SK-N-SH (cell line): ENCODE measurements around the gene NLN. TPM values are rescaled to one million over a fixed set of nuclear protein-coding genes. Genes with fewer than 3 reads are reported as not detected.

Experiments
- CTCF ChIA-PET: fragments of 300-600, 350-600 bp; formaldehyde crosslinking; extraction: SDS; loops from one replicate; lab custom pipeline; 2021; lab: Yijun Ruan, JAX
- POLR2A ChIA-PET: fragments of 350-600 bp; sonication (Branson Sonifier 250); formaldehyde crosslinking; extraction: SDS; loops from one replicate; lab custom pipeline; 2020; ENCODE audit warnings: antibody characterized with exemption, inconsistent platforms; lab: Yijun Ruan, JAX
- DNase-seq: peaks from one replicate; pipeline ENCODE4 v3.0.0; 2012
- H2AFZ ChIP-seq: fragments of 200-600 bp; sonication (generic); 2 replicates; pipeline ENCODE4 v1.8.1; 2016; ENCODE audit warnings: antibody characterized with exemption, mild to moderate bottlenecking, low read depth
- H3F3A ChIP-seq: fragments of 200-600 bp; sonication (generic); replicated peaks from 2 replicates; pipeline ENCODE3; 2016; ENCODE audit warnings: antibody characterized with exemption, mild to moderate bottlenecking; ENCODE audit not compliant: insufficient read depth
- H3K27ac ChIP-seq, 2 experiments: fragments of 200-500 bp in 1 of 2; fragments of 200-600 bp in 1 of 2; sonication (Bioruptor generic) in 1 of 2; sonication (generic), shearing (Covaris generic) in 1 of 2; 2 replicates each; pipeline versions ENCODE4 v1.5.1 to v1.6.1; 2014 to 2016; ENCODE audit warnings: low read depth in 2 of 2, inconsistent platforms in 1 of 2, low read length in 1 of 2, mild to moderate bottlenecking in 1 of 2, mixed read lengths in 1 of 2
- H3K27me3 ChIP-seq: fragments of 200-600 bp; sonication (generic), shearing (Covaris generic); 2 replicates; pipeline ENCODE4 v1.6.1; 2016; ENCODE audit warnings: mixed run types; ENCODE audit not compliant: insufficient read depth
- H3K36me3 ChIP-seq, 2 experiments: fragments of 200-500 bp in 1 of 2; fragments of 200-600 bp in 1 of 2; sonication (Bioruptor generic) in 1 of 2; sonication (generic) in 1 of 2; replicated peaks in 1 of 2; 2 replicates each; pipeline versions ENCODE3 to v1.5.1; 2014 to 2016; ENCODE audit warnings: low read length in 1 of 2, mild to moderate bottlenecking in 1 of 2; ENCODE audit not compliant: insufficient read depth in 2 of 2, control insufficient read depth in 1 of 2
- H3K4me1 ChIP-seq, 2 experiments: fragments of 200-500 bp in 1 of 2; fragments of 200-600 bp in 1 of 2; sonication (Bioruptor generic) in 1 of 2; sonication (generic), shearing (Covaris generic) in 1 of 2; 2 replicates each; pipeline versions ENCODE4 v1.5.1 to v1.6.1; 2014 to 2016; ENCODE audit warnings: low read depth in 1 of 2, low read length in 1 of 2, mixed run types in 1 of 2; ENCODE audit not compliant: insufficient read depth in 2 of 2, control insufficient read depth in 1 of 2
- H3K4me2 ChIP-seq: fragments of 200-600 bp; sonication (generic), shearing (Covaris generic); 2 replicates; pipeline ENCODE4 v1.6.1; 2017; ENCODE audit warnings: mixed run types
- H3K4me3 ChIP-seq, 2 experiments: fragments of 200-500 bp in 1 of 2; fragments of 200-600 bp in 1 of 2; sonication (Bioruptor generic) in 1 of 2; sonication (generic), shearing (Covaris generic) in 1 of 2; 2 replicates each; pipeline versions ENCODE4 v1.5.1 to v1.8.1; 2014 to 2016; ENCODE audit warnings: low read depth in 2 of 2, inconsistent platforms in 1 of 2, low read length in 1 of 2, mild to moderate bottlenecking in 1 of 2, mixed read lengths in 1 of 2, moderate library complexity in 1 of 2
- H3K79me2 ChIP-seq: fragments of 200-600 bp; sonication (generic); 2 replicates; pipeline ENCODE4 v1.8.1; 2017; ENCODE audit warnings: mild to moderate bottlenecking; ENCODE audit not compliant: insufficient read depth
- H3K9ac ChIP-seq: fragments of 200-600 bp; sonication (generic); 2 replicates; pipeline ENCODE4 v1.6.1; 2017; ENCODE audit warnings: mixed run types
- H3K9me2 ChIP-seq: fragments of 200-600 bp; sonication (generic); 2 replicates; pipeline ENCODE4 v1.6.1; 2017; ENCODE audit warnings: mixed run types
- H3K9me3 ChIP-seq: fragments of 200-600 bp; sonication (generic); 2 replicates; pipeline ENCODE4 v1.6.1; 2017; ENCODE audit warnings: mixed run types, mild to moderate bottlenecking, moderate library complexity
- H4K20me1 ChIP-seq: fragments of 200-600 bp; sonication (generic); 2 replicates; pipeline ENCODE4 v1.6.1; 2017; ENCODE audit warnings: mild to moderate bottlenecking, mixed run types; ENCODE audit not compliant: insufficient read depth
- CTCF ChIP-seq: fragments of 200-600 bp; sonication (generic); IDR thresholded peaks from 2 replicates; pipeline ENCODE4 v1.6.1; 2017; ENCODE audit warnings: antibody characterized with exemption, mild to moderate bottlenecking, moderate library complexity
- EP300 ChIP-seq, 2 experiments: IDR thresholded peaks; 2 replicates each; pipeline versions ENCODE4 v1.4.0 to v1.6.1; 2012; ENCODE audit warnings: borderline replicate concordance in 1 of 2, low read depth in 1 of 2, low read length in 1 of 2
- FOSL2 ChIP-seq: IDR thresholded peaks from 2 replicates; pipeline ENCODE4 v1.4.0; 2012; ENCODE audit warnings: low read depth, mild to moderate bottlenecking, moderate library complexity, borderline replicate concordance
- GABPA ChIP-seq: IDR thresholded peaks from 2 replicates; pipeline ENCODE4 v1.4.0; 2012; ENCODE audit warnings: low read depth, mild to moderate bottlenecking
- GATA2 ChIP-seq: sonication (generic); formaldehyde crosslinking; IDR thresholded peaks from 2 replicates; pipeline ENCODE4 v1.5.0; 2020; ENCODE audit warnings: mild to moderate bottlenecking, missing genetic modification reagents
- JUND ChIP-seq: IDR thresholded peaks from 2 replicates; pipeline ENCODE4 v1.4.0; 2012
- MEF2A ChIP-seq: IDR thresholded peaks from 2 replicates; pipeline ENCODE4 v1.4.0; 2012; ENCODE audit warnings: low read depth, borderline replicate concordance
- MXI1 ChIP-seq: IDR thresholded peaks from 2 replicates; pipeline ENCODE4 v1.6.1; 2012; ENCODE audit warnings: mild to moderate bottlenecking, low read depth, low read length, improper control_type of control experiment
- NFIC ChIP-seq: IDR thresholded peaks from 2 replicates; pipeline ENCODE4 v1.4.0; 2012; ENCODE audit warnings: borderline replicate concordance
- NRF1 ChIP-seq: IDR thresholded peaks from 2 replicates; pipeline ENCODE4 v1.6.1; 2012; ENCODE audit warnings: low read depth, mild to moderate bottlenecking, low read length
- POLR2AphosphoS5 ChIP-seq: IDR thresholded peaks from 2 replicates; pipeline ENCODE4 v1.6.1; 2012; ENCODE audit warnings: low read depth, low read length
- RCOR1 ChIP-seq: fragments of 150-350 bp; IDR thresholded peaks from 2 replicates; pipeline ENCODE4 v1.6.1; 2017; ENCODE audit warnings: antibody characterized with exemption, low read length
- RFX5 ChIP-seq: IDR thresholded peaks from 2 replicates; pipeline ENCODE4 v1.6.1; 2012; ENCODE audit warnings: mild to moderate bottlenecking, improper control_type of control experiment, low read length
- RXRA ChIP-seq: IDR thresholded peaks from 2 replicates; pipeline ENCODE4 v1.4.0; 2012; ENCODE audit warnings: low read depth, mild to moderate bottlenecking, borderline replicate concordance
- SIN3A ChIP-seq: IDR thresholded peaks from 2 replicates; pipeline ENCODE4 v1.6.1; 2012; ENCODE audit warnings: low read depth, mild to moderate bottlenecking, low read length, moderate library complexity, borderline replicate concordance
- SMC3 ChIP-seq: IDR thresholded peaks from 2 replicates; pipeline ENCODE4 v1.6.1; 2012; ENCODE audit warnings: low read depth, low read length, improper control_type of control experiment
- TAF1 ChIP-seq: IDR thresholded peaks from 2 replicates; pipeline ENCODE4 v1.6.1; 2012; ENCODE audit warnings: low read depth, mild to moderate bottlenecking, low read length, moderate library complexity, borderline replicate concordance
- TCF12 ChIP-seq: IDR thresholded peaks from 2 replicates; pipeline ENCODE4 v1.4.0; 2012
- TEAD4 ChIP-seq: IDR thresholded peaks from 2 replicates; pipeline ENCODE4 v1.4.0; 2012; ENCODE audit warnings: mild to moderate bottlenecking, borderline replicate concordance; ENCODE audit not compliant: insufficient read depth
- ZBTB33 ChIP-seq: IDR thresholded peaks from 2 replicates; pipeline ENCODE4 v1.4.0; 2012; ENCODE audit warnings: low read depth, borderline replicate concordance
- WGBS: methylation state at CpG from one replicate; pipeline ENCODE4 v1.1.6; 2017; ENCODE audit warnings: low lambda C conversion rate; 5-methylcytosine and 5-hydroxymethylcytosine counted together
- polyA plus RNA-seq, 3 experiments: library from polyadenylated mRNA; depleted of rRNA; stranded (reverse); fragments of >200 nt; gene quantifications; 2 replicates each; pipeline ENCODE4 v1.2.3, GENCODE V29; 2012

Gene NLN
- polyA plus RNA-seq, 1 of the 3 experiments (the other 2 are of a cell fraction) = 17.1 TPM

- TF ChIP-seq TEAD4 (0 out of 2 replicates have a peak, but pooled peaks have one; percentile 22), GATA2 (no peak), RXRA (peak; percentile 47; the same call in 1 of the 2 replicates), TCF12 (peak; percentile 48), CTCF (no peak), RCOR1 (no peak), FOSL2 (peak; percentile 16; the same call in 1 of the 2 replicates), NFIC (no peak), EP300 (IDR thresholded peaks at IDR 0.05; ENCODE audit: borderline replicate concordance in 1 of 2, low read depth in 1 of 2, low read length in 1 of 2) (peak in 1 of 2 experiments; percentile 48; a peak in 1 of 4 replicates)
- TF ChIP-seq, all 33 proteins: peak for 5
- Histone ChIP-seq H3K27me3 (no peaks in the 10 kb centered on the region), H3K79me2 (no peaks in the 10 kb centered on the region), H3K9me2 (no peaks in the 10 kb centered on the region), H3K9me3 (no peaks in the 10 kb centered on the region), H3K4me2 (no peak overlapping the region), H3K4me3 (no peak overlapping the region), H3K9ac (no peak overlapping the region), H3K36me3 (peaks cover 2 to 4% of the 10 kb centered on the region in 2 experiments), H4K20me1 (no peaks in the 10 kb centered on the region), H3K4me1 (peaks cover 12 to 22% of the 10 kb centered on the region in 2 experiments), H3F3A (peaks cover 19% of the 10 kb centered on the region), H3K27ac (peak overlapping the region; percentile 29 to 40; a peak in 3 of 4 replicates), H2AFZ (no peak overlapping the region)
- WGBS = 60% methylated on average over 2 of the region's 2 CpGs
- no peak for DNase-seq
- ChIA-PET POLR2A (no interaction called here), CTCF (no interaction called here)
Observed at GRCh38 chr5:65823204-65823603, 101.2 kb downstream of the NLN start.

- Histone ChIP-seq H3K36me3 (peaks cover 2 to 4% of the 10 kb centered on the region in 2 experiments), H3K27me3 (no peaks in the 10 kb centered on the region), H3K9me2 (no peaks in the 10 kb centered on the region), H2AFZ (no peak overlapping the region), H3K4me3 (no peak overlapping the region), H3K79me2 (no peaks in the 10 kb centered on the region), H4K20me1 (no peaks in the 10 kb centered on the region), H3K9ac (no peak overlapping the region), H3K27ac (peak overlapping the region in 1 of 2 experiments; percentile 29; a peak in 2 of 4 replicates), H3K9me3 (no peaks in the 10 kb centered on the region), H3K4me1 (peaks cover 14 to 22% of the 10 kb centered on the region in 2 experiments), H3F3A (peaks cover 24% of the 10 kb centered on the region), H3K4me2 (no peak overlapping the region)
- WGBS = 61% methylated on average over 4 of the region's 4 CpGs
- ChIA-PET POLR2A (no interaction called here), CTCF (no interaction called here)
- TF ChIP-seq JUND = no peak
- no peak for TF ChIP-seq CTCF
- TF ChIP-seq TCF12 = no peak
- TF ChIP-seq POLR2AphosphoS5 = no peak
- no peak for TF ChIP-seq FOSL2
- no peak for TF ChIP-seq NFIC
- TF ChIP-seq ZBTB33 = no peak
- no peak for TF ChIP-seq EP300 (IDR thresholded peaks at IDR 0.05; ENCODE audit: borderline replicate concordance in 1 of 2, low read depth in 1 of 2, low read length in 1 of 2)
- no peak for TF ChIP-seq TAF1
- TF ChIP-seq MEF2A = no peak
- no peak for TF ChIP-seq SIN3A
- no peak for TF ChIP-seq SMC3
- TF ChIP-seq NRF1 = no peak
- TF ChIP-seq RCOR1 = no peak
- no peak for TF ChIP-seq RFX5
- no peak for TF ChIP-seq GATA2
- no peak for TF ChIP-seq GABPA
- no peak for TF ChIP-seq RXRA
- no peak for TF ChIP-seq MXI1
- DNase-seq = no peak
Observed at GRCh38 chr5:65823845-65824445, 101.9 kb downstream of the NLN start.
